CD14-positive monocyte (primary cell): ENCODE measurements around the gene UTP3. TPM values are rescaled to one million over a fixed set of nuclear protein-coding genes. Genes with fewer than 3 reads are reported as not detected.

ENCODE experiments used
- DNase-seq, 3 donors: peaks; one replicate each; pipeline ENCODE4 v3.0.0-alpha.2; 2011 to 2022
- H2AFZ ChIP-seq: 2 replicates; pipeline ENCODE4 v1.6.0; 2012; ENCODE audit warnings: mild to moderate bottlenecking, low read depth, low read length, inconsistent platforms; ENCODE audit not compliant: insufficient read depth, poor library complexity, severe bottlenecking
- H3K27ac ChIP-seq, 2 donors: 1 replicate in 1 of 2; 2 replicates in 1 of 2; pipeline ENCODE4 v1.5.1; 2012 to 2013; ENCODE audit warnings: low read length in 2 of 2, control low read depth in 1 of 2, inconsistent platforms in 1 of 2, low read depth in 1 of 2, mild to moderate bottlenecking in 1 of 2
- H3K27me3 ChIP-seq, 2 donors: one replicate each; pipeline versions ENCODE4 v1.6.0 to v1.6.1; 2011 to 2013; ENCODE audit warnings: low read length in 2 of 2; ENCODE audit not compliant: control insufficient read depth in 2 of 2, insufficient read depth in 2 of 2
- H3K36me3 ChIP-seq, 2 donors: replicated peaks in 1 of 2; 1 replicate in 1 of 2; 2 replicates in 1 of 2; pipeline versions ENCODE4 v1.5.1 to v1.6.1; 2012 to 2013; ENCODE audit warnings: low read length in 2 of 2, control low read depth in 1 of 2, inconsistent platforms in 1 of 2, mild to moderate bottlenecking in 1 of 2; ENCODE audit not compliant: insufficient read depth in 2 of 2, control insufficient read depth in 1 of 2
- H3K4me1 ChIP-seq, 2 donors: 1 replicate in 1 of 2; 2 replicates in 1 of 2; pipeline versions ENCODE4 v1.5.1 to v1.6.1; 2012 to 2013; ENCODE audit warnings: low read length in 2 of 2, control low read depth in 1 of 2, inconsistent platforms in 1 of 2, mild to moderate bottlenecking in 1 of 2, moderate library complexity in 1 of 2; ENCODE audit not compliant: insufficient read depth in 2 of 2, control insufficient read depth in 1 of 2
- H3K4me2 ChIP-seq: replicated peaks from 2 replicates; pipeline ENCODE3; 2012; ENCODE audit warnings: low read length, moderate library complexity, mild to moderate bottlenecking; ENCODE audit not compliant: poor library complexity, severe bottlenecking; ENCODE audit errors: extremely low read depth
- H3K4me3 ChIP-seq, 3 experiments: fragments of 200-600 bp in 1 of 3; sonication (generic) in 1 of 3; replicated peaks in 1 of 3; 1 replicate in 2 of 3; 2 replicates in 1 of 3; pipeline ENCODE4 v1.5.1; 2011 to 2013; ENCODE audit warnings: low read length in 3 of 3, mild to moderate bottlenecking in 3 of 3, control low read depth in 2 of 3, low read depth in 2 of 3, inconsistent platforms in 1 of 3, moderate library complexity in 1 of 3
- H3K79me2 ChIP-seq: 2 replicates; pipeline ENCODE4 v1.6.0; 2012; ENCODE audit warnings: mild to moderate bottlenecking, control low read depth, inconsistent platforms, low read length, moderate library complexity; ENCODE audit not compliant: insufficient read depth
- H3K9ac ChIP-seq: 2 replicates; pipeline ENCODE4 v1.6.0; 2017; ENCODE audit warnings: low read length, mild to moderate bottlenecking; ENCODE audit not compliant: insufficient read depth, poor library complexity, severe bottlenecking
- H3K9me3 ChIP-seq, 2 donors: replicated peaks in 1 of 2; 1 replicate in 1 of 2; 2 replicates in 1 of 2; pipeline versions ENCODE4 v1.5.1 to v1.6.1; 2012 to 2013; ENCODE audit warnings: low read length in 2 of 2, control low read depth in 1 of 2; ENCODE audit not compliant: control insufficient read depth in 1 of 2, insufficient read depth in 1 of 2
- H4K20me1 ChIP-seq: 2 replicates; pipeline ENCODE4 v1.6.0; 2012; ENCODE audit warnings: mild to moderate bottlenecking, low read length, control low read depth, moderate library complexity; ENCODE audit not compliant: insufficient read depth
- H3K27ac Mint-ChIP-seq, 7 donors: one replicate each; pipeline ENCODE4 v1.8.0; 2020; ENCODE audit warnings: mild to moderate bottlenecking in 7 of 7, mixed read lengths in 7 of 7, moderate library complexity in 6 of 7, inconsistent platforms in 2 of 7
- H3K27me3 Mint-ChIP-seq, 3 donors: one replicate each; pipeline ENCODE4 v1.8.0; 2021 to 2022; ENCODE audit warnings: low read depth in 3 of 3, mild to moderate bottlenecking in 3 of 3, mixed read lengths in 3 of 3, moderate library complexity in 3 of 3, inconsistent platforms in 1 of 3
- H3K36me3 Mint-ChIP-seq, 2 donors: one replicate each; pipeline ENCODE4 v1.8.0; 2020; ENCODE audit warnings: mixed read lengths in 2 of 2, inconsistent platforms in 1 of 2, mild to moderate bottlenecking in 1 of 2
- H3K4me1 Mint-ChIP-seq: one replicate; pipeline ENCODE4 v1.8.0; 2020; ENCODE audit warnings: mild to moderate bottlenecking, mixed read lengths
- H3K4me3 Mint-ChIP-seq, 2 donors: one replicate each; pipeline ENCODE4 v1.8.0; 2020; ENCODE audit warnings: mild to moderate bottlenecking in 2 of 2, mixed read lengths in 2 of 2, moderate library complexity in 1 of 2
- H3K9me3 Mint-ChIP-seq, 7 donors: one replicate each; pipeline ENCODE4 v1.8.0; 2020 to 2022; ENCODE audit warnings: mixed read lengths in 7 of 7, mild to moderate bottlenecking in 6 of 7, moderate library complexity in 6 of 7, inconsistent platforms in 2 of 7
- WGBS: methylation state at CpG from one replicate; pipeline ENCODE4 v1.1.5; 2013; ENCODE audit warnings: missing lambda C conversion rate; ENCODE audit not compliant: insufficient coverage; 5-methylcytosine and 5-hydroxymethylcytosine counted together
- intact Hi-C, 2 donors: fragments of 100-400 bp; cut with micrococcal nuclease; formaldehyde crosslinking; loops; one replicate each; pipeline versions ENCODE4 v1.15.0 to v1.15.1; 2023
- polyA plus RNA-seq, 3 donors: library from polyadenylated mRNA; depleted of rRNA in 1 of 3; unstranded in 2 of 3; stranded (reverse) in 1 of 3; fragments of 300-500 nt in 2 of 3; fragments of >200 nt in 1 of 3; fragmentation: Illumina TruSeq in 2 of 3; gene quantifications; 1 replicate in 2 of 3; 2 replicates in 1 of 3; pipeline ENCODE4 v1.2.3, GENCODE V29; 2012 to 2021
- TF ChIP-seq, protein P1 (sequence below): fragments of 200-600 bp; IDR thresholded peaks from one replicate; pipeline ENCODE4 v1.8.0; 2022; ENCODE audit warnings: antibody characterized with exemption, mild to moderate bottlenecking

The UTP3 gene
- polyA plus RNA-seq, 3 donors = 3.0 to 10.8 (median 5.0) TPM

- Mint-ChIP-seq H3K27ac (peak overlapping the region; percentile 93 to 99 (median 98)), H3K36me3 (no peaks in the 10 kb centered on the region), H3K27me3 (no peaks in the 10 kb centered on the region), H3K4me3 (peak overlapping the region; percentile 59 to 81), H3K9me3 (no peaks in the 10 kb centered on the region), H3K4me1 (peaks cover 72% of the 10 kb centered on the region)
- peaks cover 60 to 71% of the 10 kb centered on the region in 2 donors for H3K4me1 ChIP-seq
- 16% methylated on average over 4 of the region's 6 CpGs for WGBS
- no peaks in the 10 kb centered on the region for H3K9me3 ChIP-seq
- no peaks in the 10 kb centered on the region for H4K20me1 ChIP-seq
- peaks cover 73% of the 10 kb centered on the region for H3K79me2 ChIP-seq
- H3K27ac ChIP-seq = peak overlapping the region; percentile 92 to 94
- TF ChIP-seq, protein P1, sequence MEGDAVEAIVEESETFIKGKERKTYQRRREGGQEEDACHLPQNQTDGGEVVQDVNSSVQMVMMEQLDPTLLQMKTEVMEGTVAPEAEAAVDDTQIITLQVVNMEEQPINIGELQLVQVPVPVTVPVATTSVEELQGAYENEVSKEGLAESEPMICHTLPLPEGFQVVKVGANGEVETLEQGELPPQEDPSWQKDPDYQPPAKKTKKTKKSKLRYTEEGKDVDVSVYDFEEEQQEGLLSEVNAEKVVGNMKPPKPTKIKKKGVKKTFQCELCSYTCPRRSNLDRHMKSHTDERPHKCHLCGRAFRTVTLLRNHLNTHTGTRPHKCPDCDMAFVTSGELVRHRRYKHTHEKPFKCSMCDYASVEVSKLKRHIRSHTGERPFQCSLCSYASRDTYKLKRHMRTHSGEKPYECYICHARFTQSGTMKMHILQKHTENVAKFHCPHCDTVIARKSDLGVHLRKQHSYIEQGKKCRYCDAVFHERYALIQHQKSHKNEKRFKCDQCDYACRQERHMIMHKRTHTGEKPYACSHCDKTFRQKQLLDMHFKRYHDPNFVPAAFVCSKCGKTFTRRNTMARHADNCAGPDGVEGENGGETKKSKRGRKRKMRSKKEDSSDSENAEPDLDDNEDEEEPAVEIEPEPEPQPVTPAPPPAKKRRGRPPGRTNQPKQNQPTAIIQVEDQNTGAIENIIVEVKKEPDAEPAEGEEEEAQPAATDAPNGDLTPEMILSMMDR = no peak
- no peaks in the 10 kb centered on the region for H3K36me3 ChIP-seq
- H2AFZ ChIP-seq = no peak overlapping the region
- peak overlapping the region; percentile 81 for H3K4me2 ChIP-seq
- H3K27me3 ChIP-seq = no peaks in the 10 kb centered on the region
- peak; percentile 73 to 95 (median 74) for DNase-seq
- intact Hi-C loops = loop anchor here in 1 of 2 donors (5.0 kb wide), 1 partner anchor 37 kb away; no protein-coding TSS in a partner anchor
- H3K9ac ChIP-seq = peak overlapping the region; percentile 56
- H3K4me3 ChIP-seq = peak overlapping the region in 1 of 3 experiments; percentile 67
Observed at GRCh38 chr4:70715097-70715496, 26.8 kb downstream of the UTP3 start.

- H2AFZ ChIP-seq = no peak overlapping the region
- H3K9me3 ChIP-seq = no peaks in the 10 kb centered on the region
- 93% methylated on average over 8 of the region's 13 CpGs for WGBS
- TF ChIP-seq, protein P1 = no peak
- H3K27me3 Mint-ChIP-seq = no peaks in the 10 kb centered on the region
- H3K4me1 Mint-ChIP-seq = peaks cover 51% of the 10 kb centered on the region
- no peak overlapping the region for H3K9ac ChIP-seq
- H4K20me1 ChIP-seq = no peaks in the 10 kb centered on the region
- H3K4me3 ChIP-seq = no peak overlapping the region
- H3K4me1 ChIP-seq = peaks cover 33 to 39% of the 10 kb centered on the region in 2 donors
- H3K4me3 Mint-ChIP-seq = no peak overlapping the region
- H3K27ac ChIP-seq = no peak overlapping the region
- H3K4me2 ChIP-seq = no peak overlapping the region
- peak in 1 of 3 donors; percentile 15 for DNase-seq
- no peaks in the 10 kb centered on the region for H3K36me3 ChIP-seq
- H3K36me3 Mint-ChIP-seq = peaks cover 0 to 6% of the 10 kb centered on the region in 2 donors
- no peaks in the 10 kb centered on the region for H3K9me3 Mint-ChIP-seq
- intact Hi-C loops = loop anchor here in 1 of 2 donors (5.0 kb wide), 1 partner anchor 33 kb away; no protein-coding TSS in a partner anchor
- H3K27ac Mint-ChIP-seq = no peak overlapping the region
- H3K27me3 ChIP-seq = no peaks in the 10 kb centered on the region
- H3K79me2 ChIP-seq = peaks cover 62% of the 10 kb centered on the region
Observed at GRCh38 chr4:70718811-70719604, 30.7 kb downstream of the UTP3 start.
